Germinal center (tissue), 1 donor: Measurements from ENCODE around the gene ELMO3.
A peak's percentile ranks its signal among the peaks of the same experiment; 100 is the strongest.

Experiments used
- DNase-seq: peaks from one replicate; pipeline ENCODE4 v3.0.0; 2012; ENCODE audit warnings: mixed read lengths, low spot score

ELMO3 gene

GRCh38 chr16:67198238-67198734, 645 bp upstream of the ELMO3 start:
- DNase-seq, result peak; percentile 63

GRCh38 chr16:67199808-67200198, 872 bp downstream of the ELMO3 start:
- no peak for DNase-seq

DNA sequence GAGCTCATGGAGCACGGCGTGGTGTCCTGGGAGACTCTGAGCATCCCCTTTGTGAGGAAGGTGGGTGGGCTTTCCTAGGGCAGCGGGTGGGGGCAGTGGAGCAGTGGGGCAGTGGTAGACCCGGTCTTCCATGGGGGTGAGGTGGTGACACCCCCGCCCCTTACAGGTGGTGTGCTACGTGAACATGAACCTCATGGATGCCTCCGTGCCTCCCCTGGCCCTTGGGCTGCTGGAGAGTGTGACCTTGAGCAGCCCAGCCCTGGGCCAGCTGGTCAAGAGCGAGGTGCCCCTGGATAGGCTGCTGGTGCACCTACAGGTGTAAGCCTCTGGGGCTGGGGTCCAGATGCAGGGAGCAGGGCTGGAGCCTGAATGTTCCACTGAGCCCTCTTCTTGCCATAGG, 1.6 kb downstream of the ELMO3 start:
- DNase-seq, result no peak

DNA sequence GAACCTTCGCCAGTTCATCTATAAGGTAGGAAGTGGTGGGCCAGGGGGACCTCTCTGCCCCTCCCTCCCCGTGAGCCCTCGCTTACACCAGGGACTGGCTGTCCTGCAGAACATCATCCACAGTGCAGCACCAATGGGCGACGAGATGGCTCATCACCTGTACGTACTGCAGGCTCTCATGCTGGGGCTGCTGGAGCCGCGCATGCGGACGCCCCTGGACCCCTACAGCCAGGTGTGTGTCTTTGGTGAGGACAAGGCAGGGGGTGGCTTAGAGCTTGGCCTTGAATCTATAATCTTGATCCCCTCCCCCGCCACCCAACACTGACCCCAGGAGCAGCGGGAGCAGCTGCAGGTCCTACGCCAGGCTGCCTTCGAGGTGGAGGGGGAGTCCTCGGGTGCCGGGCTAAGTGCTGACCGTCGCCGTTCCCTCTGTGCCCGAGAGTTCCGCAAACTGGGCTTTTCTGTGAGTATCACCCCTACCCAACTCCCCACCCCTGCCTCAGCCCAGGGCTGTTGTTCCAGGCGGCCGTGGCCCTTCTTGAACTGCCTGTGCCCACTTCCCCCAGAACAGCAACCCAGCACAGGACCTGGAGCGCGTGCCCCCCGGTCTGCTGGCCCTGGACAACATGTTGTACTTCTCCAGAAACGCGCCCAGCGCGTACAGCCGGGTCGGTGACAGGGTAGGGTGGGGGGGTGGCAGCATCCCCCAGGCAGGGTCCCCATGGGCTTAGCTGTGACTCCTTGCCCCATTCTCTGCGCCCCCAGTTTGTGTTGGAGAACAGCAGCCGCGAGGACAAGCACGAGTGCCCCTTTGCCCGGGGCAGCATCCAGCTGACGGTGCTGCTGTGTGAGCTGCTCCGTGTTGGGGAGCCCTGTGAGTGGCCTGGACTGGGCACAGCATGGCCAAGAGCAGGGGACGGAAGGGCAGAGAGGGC, 2.7 kb downstream of the ELMO3 start:
- no peak for DNase-seq

DNA sequence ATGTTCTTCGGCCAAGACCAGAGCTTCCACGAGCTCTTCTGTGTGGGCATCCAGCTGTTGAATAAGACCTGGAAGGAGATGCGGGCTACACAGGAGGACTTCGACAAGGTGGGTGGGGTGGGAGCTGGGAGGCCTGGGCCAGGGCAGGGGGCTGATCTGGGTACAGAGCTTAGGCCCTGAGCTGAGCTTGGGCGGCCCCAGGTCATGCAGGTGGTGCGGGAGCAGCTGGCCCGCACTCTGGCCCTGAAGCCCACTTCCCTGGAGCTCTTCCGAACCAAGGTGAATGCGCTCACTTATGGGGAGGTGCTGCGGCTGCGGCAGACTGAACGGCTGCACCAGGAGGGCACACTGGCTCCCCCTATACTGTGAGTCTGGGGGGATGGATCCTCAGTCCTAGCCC, 3.5 kb downstream of the ELMO3 start:
- no peak for DNase-seq

GRCh38 chr16:67202956-67203493, 4.1 kb downstream of the ELMO3 start:
- no peak for DNase-seq

GRCh38 chr16:67204076-67204475, 5.1 kb downstream of the ELMO3 start:
- no peak for DNase-seq

GRCh38 chr16:67206129-67206837, 7.4 kb downstream of the ELMO3 start:
- no peak for DNase-seq

DNA sequence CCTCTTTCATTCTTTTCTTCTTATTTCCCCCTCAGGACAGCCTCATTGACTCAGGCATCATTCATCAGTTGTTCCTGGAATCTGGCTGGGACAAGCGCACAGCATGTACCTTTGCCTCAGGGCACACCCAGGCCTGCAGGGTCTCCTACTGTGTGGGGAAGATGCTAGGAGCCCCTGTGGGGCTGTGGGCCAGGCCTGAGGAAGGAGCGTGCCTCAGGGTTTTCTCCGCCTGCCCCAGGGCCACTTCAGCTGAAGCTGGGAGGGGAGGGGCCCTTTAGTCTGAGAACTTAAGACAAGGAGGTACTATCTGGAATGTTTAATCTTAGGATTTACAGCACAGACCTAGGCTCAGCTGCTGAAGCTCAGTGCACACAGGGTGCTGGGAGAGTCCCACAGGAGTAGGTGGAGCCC, 7.9 kb downstream of the ELMO3 start:
- no peak for DNase-seq

DNA sequence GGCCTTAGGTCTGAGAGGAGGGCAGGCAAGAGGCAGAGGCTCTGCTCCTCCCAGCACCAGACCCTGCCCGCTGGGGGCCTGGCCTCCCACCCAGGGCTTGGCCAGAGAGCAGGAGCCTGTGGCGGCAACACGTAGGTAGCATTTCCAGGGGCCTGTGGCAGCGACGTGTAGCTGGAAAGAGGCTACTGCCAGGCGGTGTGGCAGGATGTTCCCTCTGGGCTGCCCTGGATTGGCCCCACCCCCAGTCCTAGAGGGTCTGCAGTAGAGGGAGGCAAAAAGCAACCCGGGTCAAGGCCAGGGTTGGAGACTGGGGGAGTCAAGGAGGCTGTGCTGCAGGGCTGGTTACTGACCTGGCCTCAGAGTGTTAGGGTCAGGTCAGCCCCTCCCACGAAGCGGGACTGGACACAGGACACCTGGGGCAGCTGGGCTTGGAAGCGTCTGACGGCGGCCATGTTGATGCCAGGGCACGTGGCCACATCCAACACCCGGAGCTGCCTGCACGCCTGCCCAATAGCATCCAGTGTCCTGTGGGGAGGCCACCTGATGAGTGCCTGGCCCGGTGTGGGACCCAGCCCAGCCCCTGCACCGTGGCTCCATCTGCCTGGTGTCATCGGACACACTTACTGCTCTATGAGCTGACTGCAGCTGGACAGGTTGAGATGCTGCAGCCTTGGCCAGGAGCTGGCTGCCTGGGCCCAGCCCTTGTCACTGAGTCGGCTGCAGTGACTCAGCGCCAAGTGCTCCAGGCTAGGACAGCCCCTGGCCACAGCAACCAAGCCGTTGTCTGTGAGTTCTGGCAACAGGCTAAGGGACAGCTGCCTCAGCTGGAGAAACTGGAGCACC, 8.5 kb downstream of the ELMO3 start:
- no peak for DNase-seq

GRCh38 chr16:67208154-67208896, 9.4 kb downstream of the ELMO3 start:
- no peak for DNase-seq

GRCh38 chr16:67209565-67209964, 10.6 kb downstream of the ELMO3 start:
- no peak for DNase-seq

- no peak for DNase-seq
These were observed 11.4 kb downstream of the ELMO3 start for GRCh38 chr16:67210069-67210937.

DNA sequence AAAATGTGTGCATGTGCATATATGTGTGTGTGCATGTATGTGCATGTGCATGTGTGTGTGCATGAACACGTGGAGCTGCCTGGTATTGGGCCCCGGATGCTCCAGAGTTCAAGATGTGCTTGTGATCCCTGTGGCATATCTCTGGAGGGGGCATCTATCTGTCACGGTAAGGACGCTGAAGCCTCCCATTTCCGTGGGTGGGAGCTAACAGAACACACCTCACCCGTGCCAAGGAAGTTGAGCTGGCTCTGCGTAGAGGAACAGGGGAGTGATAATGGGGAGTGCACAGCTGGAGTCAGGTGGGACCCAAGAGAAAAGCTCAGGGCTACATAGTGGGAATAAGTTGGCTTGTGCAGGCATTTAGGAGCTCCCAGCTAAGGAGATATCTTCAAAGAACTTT, 12.7 kb downstream of the ELMO3 start:
- DNase-seq, result no peak

DNA sequence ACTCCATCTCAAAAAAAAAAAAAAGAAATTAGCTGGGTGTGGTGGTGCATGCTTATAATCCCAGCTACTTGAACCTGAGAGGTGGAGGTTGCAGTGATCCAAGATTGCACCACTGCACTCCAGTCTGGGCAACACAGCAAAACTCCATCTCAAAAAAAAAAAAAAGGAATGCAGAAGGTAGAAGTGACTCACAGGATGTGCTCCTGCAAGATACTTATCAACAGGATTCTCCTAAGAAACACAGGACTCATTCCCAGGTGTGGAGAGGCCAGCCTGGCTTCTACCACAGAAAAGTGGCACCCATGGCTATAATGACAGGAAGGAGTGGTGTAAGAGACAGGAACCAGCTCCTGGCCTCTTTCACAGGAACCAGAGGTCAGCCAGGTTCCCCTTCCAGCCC, 13.8 kb downstream of the ELMO3 start:
- no peak for DNase-seq

GRCh38 chr16:67213197-67214019, 14.5 kb downstream of the ELMO3 start:
- no peak for DNase-seq

- DNase-seq, result no peak
These were observed 16.8 kb downstream of the ELMO3 start for GRCh38 chr16:67215706-67216105.

GRCh38 chr16:67216612-67217490, 17.9 kb downstream of the ELMO3 start:
- no peak for DNase-seq
